ENCODE measurements around the gene RFX3. TPM values are rescaled to one million over a fixed set of nuclear protein-coding genes. Genes with fewer than 3 reads are reported as not detected.

Gene RFX3
- 10 to 100 TPM; 11.8 to 12.5 TPM for total RNA-seq

GRCh38 chr9:3525836-3526164 lies at the start of gene RFX3:
Gene RFX3 (minus strand): TSS chr9:3526001. CDS start chr9:3395588, 130,413 bp downstream.
- Mint-ChIP-seq H3K36me3 (ENCODE audit: low read depth) (peaks cover 23% of the 10 kb centered on the region), H3K27me3 (no peaks in the 10 kb centered on the region), H3K9me3 (peaks cover 2% of the 10 kb centered on the region), H3K4me1 (peaks cover 58% of the 10 kb centered on the region), H3K4me3 (peak within 1 kb of the TSS; percentile 96), H3K27ac (peak within 1 kb of the TSS; percentile 100)
- POLR2A ChIA-PET: no interaction called here
- CTCF ChIA-PET: no interaction called here
- peak; percentile 90 for DNase-seq

DNA sequence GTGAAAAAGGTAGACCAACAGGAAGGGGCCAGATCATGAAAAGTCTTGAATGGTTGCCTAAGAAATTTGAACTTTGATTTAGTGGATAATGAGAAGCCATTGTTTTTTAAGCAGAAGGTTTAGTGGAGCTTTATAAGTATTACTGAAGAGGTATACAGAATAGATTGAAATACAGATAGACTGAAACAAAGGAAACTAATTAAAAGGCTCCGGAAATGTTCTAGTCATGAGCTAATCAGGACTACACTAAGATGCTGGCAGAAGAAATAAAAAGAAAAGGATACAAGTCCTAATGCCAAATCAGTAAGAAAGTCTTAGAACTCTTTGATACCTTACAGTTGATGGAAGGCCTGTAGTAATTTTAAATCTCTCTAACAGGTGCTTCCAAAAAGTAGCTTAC lies 45.7 kb upstream of the RFX3 start:
- DNase-seq: no peak
- Mint-ChIP-seq H3K36me3 (ENCODE audit: low read depth) (peaks cover 12% of the 10 kb centered on the region), H3K4me3 (no peak overlapping the region), H3K27me3 (no peaks in the 10 kb centered on the region), H3K9me3 (no peaks in the 10 kb centered on the region), H3K4me1 (no peaks in the 10 kb centered on the region), H3K27ac (no peak overlapping the region)
- POLR2A ChIA-PET: no interaction called here
- CTCF ChIA-PET: no interaction called here

DNA sequence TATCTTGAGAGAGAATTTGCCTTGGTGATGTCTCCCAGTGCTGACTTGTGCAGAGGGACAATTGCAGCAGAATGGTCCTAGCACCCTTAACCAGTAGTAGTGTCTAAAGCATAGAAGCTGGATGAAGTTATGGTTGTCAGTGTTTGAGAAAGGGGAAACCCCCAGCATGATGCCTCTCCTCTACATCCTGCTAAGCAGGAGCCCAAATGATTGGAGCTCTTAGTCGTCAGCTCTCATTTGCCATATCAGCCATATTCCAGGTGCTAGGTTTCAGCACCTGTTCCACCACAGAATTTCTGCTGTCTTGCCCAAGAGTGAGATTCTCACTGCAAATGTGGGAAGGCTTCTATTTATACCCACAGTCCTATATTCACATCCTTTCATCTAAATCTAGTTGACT lies 43.7 kb upstream of the RFX3 start:
- Mint-ChIP-seq H3K27me3 (no peaks in the 10 kb centered on the region), H3K27ac (no peak overlapping the region), H3K36me3 (ENCODE audit: low read depth) (peaks cover 14% of the 10 kb centered on the region), H3K4me1 (no peaks in the 10 kb centered on the region), H3K9me3 (no peaks in the 10 kb centered on the region), H3K4me3 (no peak overlapping the region)
- DNase-seq: no peak
- CTCF ChIA-PET: no interaction called here
- POLR2A ChIA-PET: no interaction called here

DNA sequence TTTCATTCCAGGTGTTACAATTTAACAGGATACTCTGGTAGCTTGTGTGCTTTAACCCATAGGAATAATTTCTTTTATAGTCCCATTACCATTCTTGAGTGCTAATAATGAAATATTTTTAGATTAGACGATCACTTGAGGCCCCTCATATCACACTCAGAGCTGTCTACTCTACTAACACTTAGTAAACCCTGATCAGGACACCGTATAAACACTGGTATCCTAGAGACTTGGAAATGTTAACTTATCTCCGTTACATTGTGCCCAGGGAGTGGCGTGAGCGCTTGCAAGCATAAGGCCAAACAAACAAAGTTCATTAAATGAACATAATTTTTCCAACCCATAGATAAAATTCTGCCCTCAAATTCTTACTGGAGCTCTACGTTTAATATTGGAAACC lies 42.2 kb upstream of the RFX3 start:
- H3K36me3 Mint-ChIP-seq (ENCODE audit: low read depth): peaks cover 16% of the 10 kb centered on the region
- POLR2A ChIA-PET: no interaction called here
- no peak overlapping the region for H3K4me3 Mint-ChIP-seq
- no peaks in the 10 kb centered on the region for H3K9me3 Mint-ChIP-seq
- no peak for DNase-seq
- no peaks in the 10 kb centered on the region for H3K4me1 Mint-ChIP-seq
- CTCF ChIA-PET: no interaction called here
- no peak overlapping the region for H3K27ac Mint-ChIP-seq
- no peaks in the 10 kb centered on the region for H3K27me3 Mint-ChIP-seq

GRCh38 chr9:3553076-3553765 lies 27.4 kb upstream of the RFX3 start:
- no peak overlapping the region for H3K4me3 Mint-ChIP-seq
- peaks cover 3% of the 10 kb centered on the region for H3K9me3 Mint-ChIP-seq
- no peaks in the 10 kb centered on the region for H3K4me1 Mint-ChIP-seq
- CTCF ChIA-PET: interaction anchor here (1.2 kb wide), 1 partner anchor 55 kb away, joined by 4 read pairs; no protein-coding TSS in a partner anchor
- H3K27ac Mint-ChIP-seq: no peak overlapping the region
- DNase-seq: no peak
- POLR2A ChIA-PET: no interaction called here
- H3K27me3 Mint-ChIP-seq: no peaks in the 10 kb centered on the region
- peaks cover 33% of the 10 kb centered on the region for H3K36me3 Mint-ChIP-seq (ENCODE audit: low read depth)

GRCh38 chr9:3549225-3549624 lies 23.4 kb upstream of the RFX3 start:
- Mint-ChIP-seq H3K4me1 (no peaks in the 10 kb centered on the region), H3K9me3 (no peaks in the 10 kb centered on the region), H3K27me3 (no peaks in the 10 kb centered on the region), H3K36me3 (ENCODE audit: low read depth) (peaks cover 19% of the 10 kb centered on the region), H3K27ac (no peak overlapping the region), H3K4me3 (no peak overlapping the region)
- DNase-seq: no peak
- CTCF ChIA-PET: no interaction called here
- POLR2A ChIA-PET: no interaction called here

- H3K27me3 Mint-ChIP-seq: no peaks in the 10 kb centered on the region
- peaks cover 18% of the 10 kb centered on the region for H3K36me3 Mint-ChIP-seq (ENCODE audit: low read depth)
- no peaks in the 10 kb centered on the region for H3K9me3 Mint-ChIP-seq
- H3K4me3 Mint-ChIP-seq: no peak overlapping the region
- ChIA-PET CTCF (no interaction called here), POLR2A (interaction anchor here (0.7 kb wide), 1 partner anchor 815 kb away, joined by 3 read pairs; no protein-coding TSS in a partner anchor)
- no peak for DNase-seq
- H3K4me1 Mint-ChIP-seq: no peaks in the 10 kb centered on the region
- no peak overlapping the region for H3K27ac Mint-ChIP-seq
Observed at GRCh38 chr9:3548648-3549047, 22.8 kb upstream of the RFX3 start.

GRCh38 chr9:3541206-3541605 lies 15.4 kb upstream of the RFX3 start:
- Mint-ChIP-seq H3K4me1 (peaks cover 5% of the 10 kb centered on the region), H3K36me3 (ENCODE audit: low read depth) (peaks cover 15% of the 10 kb centered on the region), H3K4me3 (no peak overlapping the region), H3K27ac (no peak overlapping the region), H3K9me3 (peaks cover 9% of the 10 kb centered on the region), H3K27me3 (no peaks in the 10 kb centered on the region)
- ChIA-PET POLR2A (no interaction called here), CTCF (interaction anchor here (0.7 kb wide), 1 partner anchor 11 kb away, joined by 3 read pairs; no protein-coding TSS in a partner anchor)
- DNase-seq: no peak

- H3K9me3 Mint-ChIP-seq: peaks cover 8% of the 10 kb centered on the region
- peaks cover 26% of the 10 kb centered on the region for H3K4me1 Mint-ChIP-seq
- CTCF ChIA-PET: no interaction called here
- no peak overlapping the region for H3K27ac Mint-ChIP-seq
- POLR2A ChIA-PET: no interaction called here
- no peak overlapping the region for H3K4me3 Mint-ChIP-seq
- peaks cover 31% of the 10 kb centered on the region for H3K36me3 Mint-ChIP-seq (ENCODE audit: low read depth)
- no peak for DNase-seq
- no peaks in the 10 kb centered on the region for H3K27me3 Mint-ChIP-seq
Observed at GRCh38 chr9:3534614-3535404, 9.0 kb upstream of the RFX3 start.

DNA sequence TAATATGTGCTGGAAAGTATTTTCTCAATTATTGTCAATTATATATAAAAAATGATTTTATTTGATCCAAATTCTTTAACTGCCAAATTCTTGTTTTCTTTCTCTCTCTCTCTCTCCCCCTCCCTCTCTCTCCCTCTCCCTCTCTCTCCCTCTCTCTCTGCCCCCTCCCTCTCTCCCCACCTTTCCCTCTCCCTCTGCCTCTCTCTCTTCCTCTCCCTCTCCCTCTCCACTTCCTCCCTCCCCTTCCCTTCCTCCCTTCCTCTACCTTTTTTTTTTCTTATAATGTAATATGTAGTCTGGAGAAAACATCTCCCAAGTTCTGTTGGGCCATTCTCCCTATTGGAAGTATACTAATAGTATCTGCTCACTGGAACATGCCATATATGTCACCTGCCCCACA lies 6.4 kb upstream of the RFX3 start:
- ChIA-PET POLR2A (no interaction called here), CTCF (no interaction called here)
- Mint-ChIP-seq H3K27me3 (no peaks in the 10 kb centered on the region), H3K4me1 (peaks cover 47% of the 10 kb centered on the region), H3K4me3 (no peak overlapping the region), H3K9me3 (peaks cover 5% of the 10 kb centered on the region), H3K27ac (no peak overlapping the region), H3K36me3 (ENCODE audit: low read depth) (peaks cover 36% of the 10 kb centered on the region)
- no peak for DNase-seq

GRCh38 chr9:3528451-3528850 lies 2.6 kb upstream of the RFX3 start:
- peaks cover 2% of the 10 kb centered on the region for H3K9me3 Mint-ChIP-seq
- H3K36me3 Mint-ChIP-seq (ENCODE audit: low read depth): peaks cover 36% of the 10 kb centered on the region
- peak overlapping the region; percentile 100 for H3K27ac Mint-ChIP-seq
- H3K4me1 Mint-ChIP-seq: peaks cover 49% of the 10 kb centered on the region
- ChIA-PET POLR2A (no interaction called here), CTCF (no interaction called here)
- peak; percentile 66 for DNase-seq
- H3K4me3 Mint-ChIP-seq: peak overlapping the region; percentile 96
- no peaks in the 10 kb centered on the region for H3K27me3 Mint-ChIP-seq

DNA sequence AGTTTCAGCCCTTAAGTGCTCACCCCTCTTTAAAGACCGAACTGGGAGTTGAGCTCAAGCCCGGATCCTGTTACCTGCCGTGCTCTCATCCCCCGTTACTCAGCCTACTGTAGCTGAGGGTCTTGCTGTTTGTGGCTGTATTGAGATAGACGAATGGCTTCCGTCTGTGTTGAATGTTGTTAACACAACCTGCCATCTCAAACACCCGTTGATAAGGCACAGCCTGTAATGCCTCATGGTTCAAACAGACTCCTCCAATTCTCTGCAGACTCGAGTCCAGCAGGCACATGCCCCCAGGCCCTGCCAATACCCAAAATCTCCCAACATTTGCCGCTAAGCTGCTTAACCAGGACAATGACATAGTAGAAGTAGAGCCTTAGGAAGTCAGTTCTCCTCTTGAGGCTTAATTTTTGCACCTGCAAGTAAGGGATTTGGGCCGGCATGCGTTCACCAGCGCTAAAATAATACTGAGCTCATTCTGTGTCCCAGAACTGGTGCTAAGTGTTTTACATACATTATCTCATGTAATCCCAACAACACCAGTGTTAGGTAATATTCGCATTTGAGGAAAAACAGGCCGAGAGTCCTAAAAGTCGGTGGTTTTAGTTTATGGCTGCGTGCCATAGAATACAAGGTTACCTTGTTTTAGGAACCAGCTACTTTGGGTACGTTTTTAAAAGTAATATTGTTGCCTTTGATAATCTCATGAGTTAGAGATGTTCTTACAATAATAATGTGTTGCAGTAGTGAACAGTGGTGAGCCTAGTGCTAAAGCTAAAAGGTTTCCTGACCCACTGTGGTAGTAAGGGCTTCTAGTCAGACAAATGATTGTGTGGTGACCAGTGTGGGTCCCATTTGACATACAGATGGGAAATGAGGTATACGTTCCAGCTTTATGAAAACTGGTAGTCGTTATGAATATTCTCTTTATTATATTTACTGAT lies 1.5 kb upstream of the RFX3 start:
- peaks cover 2% of the 10 kb centered on the region for H3K9me3 Mint-ChIP-seq
- ChIA-PET POLR2A (interaction anchor here (0.8 to 1.0 kb wide), 2 partner anchors 51 to 1473 kb away, joined by 3 read pairs; no protein-coding TSS in a partner anchor), CTCF (interaction anchor here (0.5 to 1.8 kb wide), 4 partner anchors 11 to 1149 kb away, joined by 3 to 8 read pairs (median 4); no protein-coding TSS in a partner anchor)
- H3K4me3 Mint-ChIP-seq: peak overlapping the region; percentile 96
- no peaks in the 10 kb centered on the region for H3K27me3 Mint-ChIP-seq
- peaks cover 29% of the 10 kb centered on the region for H3K36me3 Mint-ChIP-seq (ENCODE audit: low read depth)
- peak; percentile 11 for DNase-seq
- peak overlapping the region; percentile 100 for H3K27ac Mint-ChIP-seq
- peaks cover 57% of the 10 kb centered on the region for H3K4me1 Mint-ChIP-seq

Measured in activated CD4-positive, alpha-beta T cell treated with anti-CD3 and anti-CD28 coated beads, Interleukin-2, amount 10 ng/mL, durations not matched to agents 7 days and 5 days (primary cell).